ENCODE data around the gene HACE1.

The HACE1 gene

DNA sequence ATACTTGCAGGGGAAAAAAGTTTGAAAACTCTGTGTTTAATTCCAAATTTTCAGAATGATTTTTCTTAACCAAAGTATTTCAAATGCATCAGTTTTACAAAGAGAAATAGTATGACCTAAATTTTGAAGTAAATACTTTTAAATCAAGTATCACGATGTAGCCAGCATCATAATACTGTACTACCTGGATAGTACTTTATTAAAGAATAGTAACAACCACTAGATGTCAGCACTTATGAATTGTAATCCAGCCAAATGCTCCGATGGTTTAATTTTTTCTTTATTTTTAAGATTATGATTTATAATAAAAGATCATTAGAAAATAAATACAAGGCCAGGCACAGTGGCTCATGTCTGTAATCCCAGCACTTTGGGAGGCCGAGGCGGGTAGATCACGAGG lies 37.2 kb upstream of the HACE1 start:
- Histone ChIP-seq H3K9me3 (ENCODE audit: insufficient read depth, low read depth, low read length) (no peaks in the 10 kb centered on the region), H3K4me1 (ENCODE audit: insufficient read depth, low read length, poor library complexity, severe bottlenecking) (no peaks in the 10 kb centered on the region), H3F3A (ENCODE audit: low read depth) (no peaks in the 10 kb centered on the region), H4K20me1 (ENCODE audit: insufficient read depth, low read length, poor library complexity, severe bottlenecking) (no peaks in the 10 kb centered on the region), H3K4me2 (ENCODE audit: low read depth, low read length, poor library complexity, severe bottlenecking) (no peak overlapping the region), H3K9ac (ENCODE audit: low read depth, low read length, poor library complexity, severe bottlenecking) (no peak overlapping the region), H3K79me2 (ENCODE audit: insufficient read depth, low read length) (no peaks in the 10 kb centered on the region), H3K27me3 (ENCODE audit: insufficient read depth, low read length, poor library complexity, severe bottlenecking) (no peaks in the 10 kb centered on the region), H2AFZ (ENCODE audit: low read length) (no peak overlapping the region), H3K9me2 (replicated peaks; ENCODE audit: low read depth, low read length) (no peaks in the 10 kb centered on the region), H3K36me3 (ENCODE audit: insufficient read depth, low read length) (no peaks in the 10 kb centered on the region), H3K4me3 (ENCODE audit: low read length, poor library complexity, severe bottlenecking) (no peak overlapping the region)
- TF ChIP-seq EZH2phosphoT487 (IDR thresholded peaks at IDR 0.05; ENCODE audit: borderline replicate concordance), result no peak
- TF ChIP-seq, protein P1, sequence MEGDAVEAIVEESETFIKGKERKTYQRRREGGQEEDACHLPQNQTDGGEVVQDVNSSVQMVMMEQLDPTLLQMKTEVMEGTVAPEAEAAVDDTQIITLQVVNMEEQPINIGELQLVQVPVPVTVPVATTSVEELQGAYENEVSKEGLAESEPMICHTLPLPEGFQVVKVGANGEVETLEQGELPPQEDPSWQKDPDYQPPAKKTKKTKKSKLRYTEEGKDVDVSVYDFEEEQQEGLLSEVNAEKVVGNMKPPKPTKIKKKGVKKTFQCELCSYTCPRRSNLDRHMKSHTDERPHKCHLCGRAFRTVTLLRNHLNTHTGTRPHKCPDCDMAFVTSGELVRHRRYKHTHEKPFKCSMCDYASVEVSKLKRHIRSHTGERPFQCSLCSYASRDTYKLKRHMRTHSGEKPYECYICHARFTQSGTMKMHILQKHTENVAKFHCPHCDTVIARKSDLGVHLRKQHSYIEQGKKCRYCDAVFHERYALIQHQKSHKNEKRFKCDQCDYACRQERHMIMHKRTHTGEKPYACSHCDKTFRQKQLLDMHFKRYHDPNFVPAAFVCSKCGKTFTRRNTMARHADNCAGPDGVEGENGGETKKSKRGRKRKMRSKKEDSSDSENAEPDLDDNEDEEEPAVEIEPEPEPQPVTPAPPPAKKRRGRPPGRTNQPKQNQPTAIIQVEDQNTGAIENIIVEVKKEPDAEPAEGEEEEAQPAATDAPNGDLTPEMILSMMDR (conservative IDR thresholded peaks at IDR 0.05; ENCODE audit: low read length), result peak; percentile 48

DNA sequence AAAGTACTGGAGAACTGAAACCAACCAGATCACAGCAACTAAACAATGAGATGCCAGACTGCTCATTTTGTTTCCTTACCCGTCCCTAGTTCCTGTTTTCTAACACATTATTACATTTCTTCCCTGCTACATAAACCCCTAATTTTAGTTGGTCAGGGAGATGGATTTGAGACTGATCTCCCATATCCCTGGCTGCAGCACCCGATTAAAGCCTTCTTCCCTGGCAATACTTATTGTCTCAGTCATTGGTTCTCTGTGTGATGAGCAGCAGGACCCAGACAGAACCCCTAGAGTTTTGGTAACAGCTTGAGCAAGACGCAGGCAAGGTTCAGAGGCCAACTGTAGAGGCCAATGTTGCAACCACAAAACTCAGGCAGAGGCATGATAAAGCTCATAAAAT lies 28.3 kb upstream of the HACE1 start:
- Histone ChIP-seq H3F3A (ENCODE audit: low read depth) (no peaks in the 10 kb centered on the region), H3K36me3 (ENCODE audit: insufficient read depth, low read length) (no peaks in the 10 kb centered on the region), H3K9me3 (ENCODE audit: insufficient read depth, low read depth, low read length) (no peaks in the 10 kb centered on the region), H3K27me3 (ENCODE audit: insufficient read depth, low read length, poor library complexity, severe bottlenecking) (no peaks in the 10 kb centered on the region), H3K4me2 (ENCODE audit: low read depth, low read length, poor library complexity, severe bottlenecking) (no peak overlapping the region), H3K79me2 (ENCODE audit: insufficient read depth, low read length) (no peaks in the 10 kb centered on the region), H2AFZ (ENCODE audit: low read length) (no peak overlapping the region), H3K4me3 (ENCODE audit: low read length, poor library complexity, severe bottlenecking) (no peak overlapping the region), H3K9ac (ENCODE audit: low read depth, low read length, poor library complexity, severe bottlenecking) (no peak overlapping the region), H4K20me1 (ENCODE audit: insufficient read depth, low read length, poor library complexity, severe bottlenecking) (no peaks in the 10 kb centered on the region), H3K4me1 (ENCODE audit: insufficient read depth, low read length, poor library complexity, severe bottlenecking) (no peaks in the 10 kb centered on the region), H3K9me2 (replicated peaks; ENCODE audit: low read depth, low read length) (no peaks in the 10 kb centered on the region)
- TF ChIP-seq, protein P1 (conservative IDR thresholded peaks at IDR 0.05; ENCODE audit: low read length), result no peak
- no peak for TF ChIP-seq EZH2phosphoT487 (IDR thresholded peaks at IDR 0.05; ENCODE audit: borderline replicate concordance)

DNA sequence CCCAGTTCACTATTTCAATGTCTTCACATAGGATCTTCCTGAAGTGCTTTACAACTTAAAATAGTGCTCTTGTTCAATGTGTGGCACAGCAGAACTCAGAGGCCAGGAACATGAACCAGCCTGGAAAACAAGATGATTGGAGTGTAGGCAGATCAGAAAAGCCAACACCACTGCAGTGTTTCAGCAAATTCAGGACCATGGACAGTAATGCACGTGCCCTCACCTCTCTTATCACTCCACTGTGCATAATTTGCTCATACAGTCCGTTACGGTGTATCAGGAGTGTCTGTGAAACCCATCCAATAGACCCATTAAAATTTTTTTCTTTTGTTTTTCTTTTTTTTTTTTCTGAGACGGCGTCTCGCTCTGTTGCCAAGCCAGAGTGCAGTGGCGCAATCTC lies 27.6 kb upstream of the HACE1 start:
- H3K4me2 ChIP-seq (ENCODE audit: low read depth, low read length, poor library complexity, severe bottlenecking), result no peak overlapping the region
- no peak for TF ChIP-seq EZH2phosphoT487 (IDR thresholded peaks at IDR 0.05; ENCODE audit: borderline replicate concordance)
- TF ChIP-seq, protein P1 (conservative IDR thresholded peaks at IDR 0.05; ENCODE audit: low read length), result no peak
- no peaks in the 10 kb centered on the region for H3K9me2 ChIP-seq (replicated peaks; ENCODE audit: low read depth, low read length)
- no peak overlapping the region for H2AFZ ChIP-seq (ENCODE audit: low read length)
- H3K27me3 ChIP-seq (ENCODE audit: insufficient read depth, low read length, poor library complexity, severe bottlenecking), result no peaks in the 10 kb centered on the region
- H3K79me2 ChIP-seq (ENCODE audit: insufficient read depth, low read length), result no peaks in the 10 kb centered on the region
- no peaks in the 10 kb centered on the region for H3K4me1 ChIP-seq (ENCODE audit: insufficient read depth, low read length, poor library complexity, severe bottlenecking)
- H3K9me3 ChIP-seq (ENCODE audit: insufficient read depth, low read depth, low read length), result no peaks in the 10 kb centered on the region
- no peaks in the 10 kb centered on the region for H3K36me3 ChIP-seq (ENCODE audit: insufficient read depth, low read length)
- no peak overlapping the region for H3K4me3 ChIP-seq (ENCODE audit: low read length, poor library complexity, severe bottlenecking)
- no peaks in the 10 kb centered on the region for H3F3A ChIP-seq (ENCODE audit: low read depth)
- H3K9ac ChIP-seq (ENCODE audit: low read depth, low read length, poor library complexity, severe bottlenecking), result no peak overlapping the region
- H4K20me1 ChIP-seq (ENCODE audit: insufficient read depth, low read length, poor library complexity, severe bottlenecking), result no peaks in the 10 kb centered on the region

Measured in Loucy (cell line).